IMR-90 (cell line): ENCODE results near the gene P4HA1. TPM values are rescaled to one million over a fixed set of nuclear protein-coding genes. Genes with fewer than 3 reads are reported as not detected.
"Not testable (repeated sequence)": the region's sequence is repeated elsewhere in the genome, so short reads cannot be mapped to it uniquely, and the experiment has no call there.

Experiments
- ATAC-seq: fragments of 200-7000 bp; cut with Tn5 transposase; 2 replicates; pipeline ENCODE4 v1.9.1; 2020; ENCODE audit warnings: low read depth, mild to moderate bottlenecking, moderate library complexity
- BruUV-seq: library from RNA; stranded (reverse); fragments of 400-500 nt; replicated peaks from 2 replicates; lab custom pipeline; 2021; lab: Mats Ljungman, UMichigan
- CTCF ChIA-PET: fragments of 300-600 bp; formaldehyde crosslinking; extraction: SDS; loops from one replicate; lab custom pipeline; 2021; ENCODE audit warnings: antibody characterized with exemption; lab: Yijun Ruan, JAX
- POLR2A ChIA-PET: fragments of 300-600 bp; sonication (Branson Sonifier 250); formaldehyde crosslinking; loops from one replicate; lab custom pipeline; 2022; ENCODE audit warnings: antibody characterized with exemption; ENCODE audit not compliant: unreplicated experiment; lab: Charles Lee
- DNase-seq: peaks from one replicate; pipeline ENCODE4 v3.0.0; 2013
- H2AFZ ChIP-seq: replicated peaks from 2 replicates; pipeline ENCODE3; 2013; ENCODE audit warnings: low read length, mild to moderate bottlenecking; ENCODE audit not compliant: poor library complexity
- H2AK5ac ChIP-seq: 2 replicates; pipeline ENCODE4 v1.6.1; 2013; ENCODE audit warnings: low read depth, low read length, inconsistent platforms
- H2AK9ac ChIP-seq: replicated peaks from 2 replicates; pipeline ENCODE3; 2013; ENCODE audit warnings: mild to moderate bottlenecking, low read depth, low read length, moderate library complexity; ENCODE audit not compliant: poor library complexity
- H2BK120ac ChIP-seq: 2 replicates; pipeline ENCODE4 v1.6.1; 2013; ENCODE audit warnings: low read depth, low read length, inconsistent platforms
- H2BK15ac ChIP-seq: 3 replicates; pipeline ENCODE4 v1.6.1; 2013; ENCODE audit warnings: low read depth, low read length, inconsistent platforms
- H2BK20ac ChIP-seq: 2 replicates; pipeline ENCODE4 v1.6.1; 2013; ENCODE audit warnings: low read depth, mild to moderate bottlenecking, inconsistent platforms, low read length, moderate library complexity
- H2BK5ac ChIP-seq: 2 replicates; pipeline ENCODE4 v1.6.1; 2013; ENCODE audit warnings: mild to moderate bottlenecking, low read depth, low read length, inconsistent platforms; ENCODE audit not compliant: poor library complexity, severe bottlenecking
- H3K14ac ChIP-seq: replicated peaks from 2 replicates; pipeline ENCODE4 v1.6.1; 2013; ENCODE audit warnings: low read depth, low read length, inconsistent platforms
- H3K18ac ChIP-seq: 2 replicates; pipeline ENCODE4 v1.6.1; 2013; ENCODE audit warnings: low read depth, low read length, control low read depth
- H3K23ac ChIP-seq: 2 replicates; pipeline ENCODE4 v1.6.1; 2013; ENCODE audit warnings: low read depth, low read length, inconsistent platforms
- H3K27ac ChIP-seq: 2 replicates; pipeline ENCODE4 v1.5.1; 2013; ENCODE audit warnings: mild to moderate bottlenecking, control low read depth, low read length; ENCODE audit not compliant: insufficient read depth
- H3K27me3 ChIP-seq: 2 replicates; pipeline ENCODE4 v1.6.1; 2013; ENCODE audit warnings: low read length; ENCODE audit not compliant: control insufficient read depth, insufficient read depth
- H3K36me3 ChIP-seq: 2 replicates; pipeline ENCODE4 v1.6.1; 2013; ENCODE audit warnings: low read length, mixed read lengths; ENCODE audit not compliant: control insufficient read depth, insufficient read depth
- H3K4ac ChIP-seq: 2 replicates; pipeline ENCODE4 v1.6.1; 2013; ENCODE audit warnings: low read depth, low read length, inconsistent platforms
- H3K4me1 ChIP-seq: 2 replicates; pipeline ENCODE4 v1.6.1; 2013; ENCODE audit warnings: low read length, mixed read lengths; ENCODE audit not compliant: control insufficient read depth, insufficient read depth
- H3K4me2 ChIP-seq: 2 replicates; pipeline ENCODE4 v1.6.1; 2013; ENCODE audit warnings: low read depth, mild to moderate bottlenecking, control low read depth, low read length, moderate library complexity
- H3K4me3 ChIP-seq: 2 replicates; pipeline ENCODE4 v1.5.1; 2013; ENCODE audit warnings: low read depth, mild to moderate bottlenecking, control low read depth, low read length, moderate library complexity; ENCODE audit not compliant: insufficient read depth
- H3K56ac ChIP-seq: 2 replicates; pipeline ENCODE4 v1.6.1; 2013; ENCODE audit warnings: low read length, inconsistent platforms; ENCODE audit not compliant: insufficient read depth; ENCODE audit errors: extremely low read depth
- H3K79me1 ChIP-seq, 2 experiments: 2 replicates each; pipeline ENCODE4 v1.6.1; 2013; ENCODE audit warnings: low read length in 2 of 2, inconsistent platforms in 1 of 2, low read depth in 1 of 2
- H3K9ac ChIP-seq: 2 replicates; pipeline ENCODE4 v1.6.1; 2013; ENCODE audit warnings: low read depth, low read length, control low read depth
- H3K9me1 ChIP-seq: 2 replicates; pipeline ENCODE4 v1.6.1; 2013; ENCODE audit warnings: low read length, inconsistent platforms; ENCODE audit not compliant: insufficient read depth
- H3K9me3 ChIP-seq: 2 replicates; pipeline ENCODE4 v1.6.1; 2013; ENCODE audit warnings: low read length; ENCODE audit not compliant: control insufficient read depth, insufficient read depth
- H4K20me1 ChIP-seq: 2 replicates; pipeline ENCODE4 v1.6.1; 2013; ENCODE audit warnings: low read length, inconsistent platforms; ENCODE audit not compliant: insufficient read depth
- H4K5ac ChIP-seq: 2 replicates; pipeline ENCODE4 v1.6.1; 2013; ENCODE audit warnings: mild to moderate bottlenecking, low read depth, low read length, control low read depth
- H4K8ac ChIP-seq, 2 experiments: 2 replicates each; pipeline ENCODE4 v1.6.1; 2013; ENCODE audit warnings: low read depth in 2 of 2, low read length in 2 of 2, control low read depth in 1 of 2, inconsistent platforms in 1 of 2
- H4K91ac ChIP-seq: 2 replicates; pipeline ENCODE4 v1.6.1; 2013; ENCODE audit warnings: low read depth, low read length, inconsistent platforms; ENCODE audit not compliant: insufficient read depth
- WGBS, 2 experiments: methylation state at CpG; one replicate each; pipeline versions ENCODE4 v1.1.5 to v1.1.7; 2013; ENCODE audit warnings: missing lambda C conversion rate in 2 of 2; ENCODE audit not compliant: insufficient read length in 1 of 2; ENCODE audit errors: extremely low coverage in 2 of 2; 5-methylcytosine and 5-hydroxymethylcytosine counted together
- dilution Hi-C: fragments of 300-500 bp; cut with HindIII; formaldehyde crosslinking; loops from one replicate; pipeline ENCODE4 v1.14.3; 2018; ENCODE audit warnings: low sequenced_read_pairs; ENCODE audit not compliant: unreplicated experiment
- in situ Hi-C: fragments of 300-500 bp; cut with MboI; formaldehyde crosslinking; loops from 3 replicates; pipeline ENCODE4 v1.14.3; 2019; ENCODE audit warnings: low sequenced_read_pairs, inconsistent platforms, mixed read lengths
- intact Hi-C: fragments of 100-400 bp; cut with micrococcal nuclease; formaldehyde crosslinking; loops from 2 replicates; pipeline ENCODE4 v1.10.0; 2022
- polyA plus RNA-seq, 3 experiments: library from polyadenylated mRNA; depleted of rRNA; stranded (reverse); fragments of >200 nt; gene quantifications; 2 replicates each; pipeline ENCODE4 v1.2.3, GENCODE V29; 2012; ENCODE audit warnings: low replicate concordance in 1 of 3
- total RNA-seq: library from RNA; depleted of rRNA; stranded (reverse); fragments of >200 nt; gene quantifications from 2 replicates; pipeline ENCODE4 v1.2.3, GENCODE V29; 2012

The P4HA1 gene
- total and polyA plus RNA-seq, 2 of the 4 experiments (the other 2 are of a cell fraction) = 178 to 241 TPM

DNA sequence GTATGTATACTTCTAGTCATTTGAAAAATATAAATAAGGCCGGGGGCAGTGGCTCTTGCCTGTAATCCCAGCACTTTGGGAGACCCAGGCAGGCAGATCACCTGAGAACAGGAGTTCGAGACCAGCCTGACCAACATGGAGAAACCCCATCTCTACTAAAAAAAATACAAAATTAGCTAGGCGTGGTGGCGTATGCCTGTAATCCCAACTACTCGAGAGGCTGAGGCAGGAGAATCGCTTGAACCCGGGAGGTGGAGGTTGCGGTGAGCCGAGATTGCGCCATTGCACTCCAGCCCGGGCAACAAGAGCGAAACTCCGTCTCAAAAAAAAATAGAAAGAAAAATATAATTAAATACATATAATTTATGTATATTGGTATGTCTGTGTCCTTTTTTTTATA, 15.4 kb upstream of the P4HA1 start:
- H3K27me3 ChIP-seq, H3K4me1 ChIP-seq, H3K23ac ChIP-seq, H2BK120ac ChIP-seq, H2AK9ac ChIP-seq, BruUV-seq, DNase-seq, H2AFZ ChIP-seq, ATAC-seq, H3K9ac ChIP-seq, H2AK5ac ChIP-seq, H3K9me1 ChIP-seq, H4K8ac ChIP-seq, dilution Hi-C loops, H3K4me3 ChIP-seq, H3K9me3 ChIP-seq, H3K14ac ChIP-seq, H3K4ac ChIP-seq, H4K5ac ChIP-seq, H3K36me3 ChIP-seq, H2BK20ac ChIP-seq, H3K27ac ChIP-seq, H4K91ac ChIP-seq, H4K20me1 ChIP-seq, H3K4me2 ChIP-seq, in situ Hi-C loops, H3K56ac ChIP-seq, POLR2A ChIA-PET, H2BK15ac ChIP-seq, CTCF ChIA-PET, H3K18ac ChIP-seq: not testable (repeated sequence)
- intact Hi-C loops = loop anchor here (5.0 kb wide), 1 partner anchor 45 kb away; no protein-coding TSS in a partner anchor
- Histone ChIP-seq H2BK5ac (peak overlapping the region; percentile 87), H3K79me1 (peaks cover 6 to 12% of the 10 kb centered on the region in 2 experiments; a peak in 3 of 4 replicates)
- WGBS, 2 experiments = no CpG with 5 or more reads among the region's 13 CpGs
